HepG2 (cell line): Measurements from ENCODE around the gene C10orf67. TPM values are rescaled to one million over a fixed set of nuclear protein-coding genes. Genes with fewer than 3 reads are reported as not detected.
A peak's percentile ranks its signal among the peaks of the same experiment; 100 is the strongest.

Experiments
- ATAC-seq: fragments of 200-7000 bp; cut with Tn5 transposase; 3 replicates; pipeline ENCODE4 v1.9.1; 2020; ENCODE audit warnings: mild to moderate bottlenecking, moderate library complexity
- BruUV-seq: library from RNA; stranded (reverse); fragments of 400-500 nt; replicated peaks from 2 replicates; lab custom pipeline; 2021; lab: Mats Ljungman, UMichigan
- CTCF ChIA-PET: fragments of 300-600 bp; formaldehyde crosslinking; extraction: SDS; loops from one replicate; lab custom pipeline; 2021; ENCODE audit warnings: low total read pairs, inconsistent platforms, low intra/inter-chr PET ratio; lab: Yijun Ruan, JAX
- POLR2A ChIA-PET: fragments of 350-600 bp; sonication (Branson Sonifier 250); formaldehyde crosslinking; loops from one replicate; lab custom pipeline; 2020; ENCODE audit warnings: antibody characterized with exemption, inconsistent platforms; lab: Yijun Ruan, JAX
- DNase-seq: peaks from one replicate; pipeline ENCODE4 v3.0.0-alpha.2; 2015; ENCODE audit warnings: low spot score
- FAIRE-seq: peaks from 3 replicates; lab custom pipeline; 2011; peaks lifted over from hg19 to GRCh38; lab: Jason Lieb, UNC
- H2AFZ ChIP-seq: one replicate; pipeline ENCODE4 v1.6.1; 2011; ENCODE audit warnings: low read length, inconsistent platforms
- H3K27ac ChIP-seq: fragments of 300-600 bp; 3 replicates; pipeline ENCODE4 v1.8.0; 2011; ENCODE audit warnings: mixed run types, mild to moderate bottlenecking, mixed read lengths, low read length, inconsistent platforms; ENCODE audit not compliant: insufficient read depth; ENCODE audit errors: extremely low read length
- H3K27me3 ChIP-seq, 2 experiments: fragments of 200-600 bp in 1 of 2; 2 replicates in 1 of 2; 3 replicates in 1 of 2; pipeline versions ENCODE4 v1.6.0 to v1.8.0; 2011; ENCODE audit warnings: low read length in 2 of 2, mild to moderate bottlenecking in 2 of 2, moderate library complexity in 2 of 2, inconsistent platforms in 1 of 2; ENCODE audit not compliant: insufficient read depth in 2 of 2, control insufficient read depth in 1 of 2
- H3K36me3 ChIP-seq, 2 experiments: fragments of 200-600 bp in 1 of 2; replicated peaks in 1 of 2; 2 replicates in 1 of 2; 3 replicates in 1 of 2; pipeline versions ENCODE4 v1.5.1 to v1.8.0; 2011; ENCODE audit warnings: low read length in 2 of 2, inconsistent platforms in 1 of 2; ENCODE audit not compliant: insufficient read depth in 2 of 2, control insufficient read depth in 1 of 2
- H3K4me1 ChIP-seq: 2 replicates; pipeline ENCODE4 v1.5.1; 2012; ENCODE audit warnings: low read length, inconsistent platforms; ENCODE audit not compliant: insufficient read depth
- H3K4me2 ChIP-seq: 2 replicates; pipeline ENCODE4 v1.6.0; 2011; ENCODE audit warnings: low read depth, low read length, inconsistent platforms
- H3K4me3 ChIP-seq, 3 experiments: fragments of 200-600 bp in 1 of 3; sonication (generic), shearing (Covaris generic) in 1 of 3; replicated peaks in 1 of 3; 2 replicates each; pipeline ENCODE4 v1.5.1; 2011 to 2016; ENCODE audit warnings: low read length in 3 of 3, inconsistent platforms in 2 of 3, low read depth in 2 of 3, mild to moderate bottlenecking in 2 of 3, control low read depth in 1 of 3, mixed read lengths in 1 of 3; ENCODE audit not compliant: insufficient read depth in 1 of 3
- H3K79me2 ChIP-seq: one replicate; pipeline ENCODE4 v1.6.1; 2011; ENCODE audit warnings: low read length, inconsistent platforms; ENCODE audit not compliant: insufficient read depth
- H3K9ac ChIP-seq: 2 replicates; pipeline ENCODE4 v1.6.0; 2011; ENCODE audit warnings: mild to moderate bottlenecking, low read depth, low read length, inconsistent platforms; ENCODE audit not compliant: insufficient read depth
- H3K9me3 ChIP-seq: 2 replicates; pipeline ENCODE4 v1.5.1; 2012; ENCODE audit warnings: mild to moderate bottlenecking, low read length
- H4K20me1 ChIP-seq: 2 replicates; pipeline ENCODE4 v1.6.0; 2011; ENCODE audit warnings: inconsistent platforms, mild to moderate bottlenecking, low read length, moderate library complexity; ENCODE audit not compliant: insufficient read depth
- AGO2 ChIP-seq: fragments of 200-400 bp; formaldehyde crosslinking; optimal IDR thresholded peaks from 2 replicates; pipeline ENCODE3; 2017; ENCODE audit warnings: mild to moderate bottlenecking, low read depth, low read length, moderate library complexity
- GPN1 ChIP-seq: sonication (generic); formaldehyde crosslinking; IDR thresholded peaks from 2 replicates; pipeline ENCODE4 v1.5.1; 2020; ENCODE audit warnings: missing genetic modification reagents, borderline replicate concordance
- KLF13 ChIP-seq: sonication (generic); formaldehyde crosslinking; IDR thresholded peaks from 2 replicates; pipeline ENCODE4 v1.4.0; 2020; ENCODE audit warnings: mild to moderate bottlenecking, missing genetic modification reagents
- ZBED4 ChIP-seq: sonication (generic); formaldehyde crosslinking; IDR thresholded peaks from 2 replicates; pipeline ENCODE4 v1.4.0; 2020; ENCODE audit warnings: missing genetic modification reagents, borderline replicate concordance
- ZFP41 ChIP-seq: sonication (generic); formaldehyde crosslinking; IDR thresholded peaks from 2 replicates; pipeline ENCODE4 v1.4.0; 2020; ENCODE audit warnings: mild to moderate bottlenecking, missing genetic modification reagents, borderline replicate concordance
- ZFP82 ChIP-seq: sonication (generic); formaldehyde crosslinking; IDR thresholded peaks from 2 replicates; pipeline ENCODE4 v1.5.1; 2020; ENCODE audit warnings: mild to moderate bottlenecking, missing genetic modification reagents, borderline replicate concordance
- ZNF18 ChIP-seq: sonication (generic); formaldehyde crosslinking; IDR thresholded peaks from 2 replicates; pipeline ENCODE4 v1.8.0; 2022; ENCODE audit warnings: mild to moderate bottlenecking, missing genetic modification reagents; ENCODE audit not compliant: insufficient replicate concordance
- ZNF501 ChIP-seq: sonication (generic); formaldehyde crosslinking; IDR thresholded peaks from 2 replicates; pipeline ENCODE4 v1.5.1; 2020; ENCODE audit warnings: mild to moderate bottlenecking, moderate library complexity, missing genetic modification reagents
- WGBS: methylation state at CpG from one replicate; pipeline ENCODE4 v1.1.6; 2017; ENCODE audit warnings: low lambda C conversion rate; 5-methylcytosine and 5-hydroxymethylcytosine counted together
- in situ Hi-C: cut with HindIII; loops from 2 replicates; pipeline ENCODE4 v1.10.0; 2017; ENCODE audit warnings: low pct_unique_long_range_greater_than_20kb; ENCODE audit not compliant: extremely low pct_ligation_motif_present
- intact Hi-C: fragments of 100-400 bp; cut with micrococcal nuclease; formaldehyde crosslinking; loops from one replicate; pipeline ENCODE4 v1.10.0; 2022; ENCODE audit not compliant: unreplicated experiment
- polyA plus RNA-seq, 8 experiments: library from polyadenylated mRNA; depleted of rRNA in 3 of 8; stranded (reverse) in 7 of 8; unstranded in 1 of 8; fragments of >200 nt; fragmentation: Illumina TruSeq in 4 of 8; extraction: Trizol in 4 of 8; gene quantifications; 2 replicates each; pipeline versions ENCODE4 v1.2.1 to v1.2.3, GENCODE V29; 2011 to 2016; ENCODE audit warnings: low read depth in 4 of 8, missing spikeins in 1 of 8, mixed read lengths in 1 of 8; ENCODE audit not compliant: insufficient read depth in 1 of 8
- total RNA-seq, 5 experiments: library from RNA; depleted of rRNA; stranded (reverse); fragments of >200 nt; fragmentation: Illumina TruSeq; extraction: Trizol; gene quantifications; 2 replicates each; pipeline ENCODE4 v1.2.3, GENCODE V29; 2016; ENCODE audit warnings: low read depth in 1 of 5
- TF ChIP-seq, protein P1 (sequence below): sonication (generic); formaldehyde crosslinking; IDR thresholded peaks from 2 replicates; pipeline ENCODE4 v1.4.0; 2020; ENCODE audit warnings: missing genetic modification reagents
- TF ChIP-seq, protein P2 (sequence below): sonication (generic); formaldehyde crosslinking; IDR thresholded peaks from 2 replicates; pipeline ENCODE4; 2020; ENCODE audit warnings: missing genetic modification reagents, mild to moderate bottlenecking, borderline replicate concordance

C10orf67 gene
- total and polyA plus RNA-seq, 2 of the 13 experiments (the other 11 are each of a cell fraction or from before 2014, with no cell fraction given), result not detected

GRCh38 chr10:23171232-23171876, 173.2 kb downstream of the C10orf67 start:
- Histone ChIP-seq H3K9ac (no peak overlapping the region), H3K4me1 (no peaks in the 10 kb centered on the region), H3K4me2 (no peak overlapping the region), H2AFZ (no peak overlapping the region), H3K27ac (no peak overlapping the region), H4K20me1 (no peaks in the 10 kb centered on the region), H3K79me2 (no peaks in the 10 kb centered on the region), H3K9me3 (no peaks in the 10 kb centered on the region), H3K36me3 (no peaks in the 10 kb centered on the region), H3K4me3 (no peak overlapping the region), H3K27me3 (peaks cover 4 to 21% of the 10 kb centered on the region in 2 experiments; a peak in 3 of 5 replicates)
- ATAC-seq, result peak; percentile 46; the same call in 1 of the 3 replicates
- intact Hi-C loops (no loop called here), in situ Hi-C loops (loop anchor here (25.0 kb wide), 2 partner anchors 366 to 516 kb away; no protein-coding TSS in a partner anchor)
- BruUV-seq, result no TSS peak
- WGBS, result 36% methylated on average over 23 of the region's 26 CpGs
- ChIA-PET CTCF (no interaction called here), POLR2A (no interaction called here)
- no peak for DNase-seq
- FAIRE-seq, result no peak
- no peak for TF ChIP-seq KLF13 (CRISPR knock-in tag)
- TF ChIP-seq, protein P1, sequence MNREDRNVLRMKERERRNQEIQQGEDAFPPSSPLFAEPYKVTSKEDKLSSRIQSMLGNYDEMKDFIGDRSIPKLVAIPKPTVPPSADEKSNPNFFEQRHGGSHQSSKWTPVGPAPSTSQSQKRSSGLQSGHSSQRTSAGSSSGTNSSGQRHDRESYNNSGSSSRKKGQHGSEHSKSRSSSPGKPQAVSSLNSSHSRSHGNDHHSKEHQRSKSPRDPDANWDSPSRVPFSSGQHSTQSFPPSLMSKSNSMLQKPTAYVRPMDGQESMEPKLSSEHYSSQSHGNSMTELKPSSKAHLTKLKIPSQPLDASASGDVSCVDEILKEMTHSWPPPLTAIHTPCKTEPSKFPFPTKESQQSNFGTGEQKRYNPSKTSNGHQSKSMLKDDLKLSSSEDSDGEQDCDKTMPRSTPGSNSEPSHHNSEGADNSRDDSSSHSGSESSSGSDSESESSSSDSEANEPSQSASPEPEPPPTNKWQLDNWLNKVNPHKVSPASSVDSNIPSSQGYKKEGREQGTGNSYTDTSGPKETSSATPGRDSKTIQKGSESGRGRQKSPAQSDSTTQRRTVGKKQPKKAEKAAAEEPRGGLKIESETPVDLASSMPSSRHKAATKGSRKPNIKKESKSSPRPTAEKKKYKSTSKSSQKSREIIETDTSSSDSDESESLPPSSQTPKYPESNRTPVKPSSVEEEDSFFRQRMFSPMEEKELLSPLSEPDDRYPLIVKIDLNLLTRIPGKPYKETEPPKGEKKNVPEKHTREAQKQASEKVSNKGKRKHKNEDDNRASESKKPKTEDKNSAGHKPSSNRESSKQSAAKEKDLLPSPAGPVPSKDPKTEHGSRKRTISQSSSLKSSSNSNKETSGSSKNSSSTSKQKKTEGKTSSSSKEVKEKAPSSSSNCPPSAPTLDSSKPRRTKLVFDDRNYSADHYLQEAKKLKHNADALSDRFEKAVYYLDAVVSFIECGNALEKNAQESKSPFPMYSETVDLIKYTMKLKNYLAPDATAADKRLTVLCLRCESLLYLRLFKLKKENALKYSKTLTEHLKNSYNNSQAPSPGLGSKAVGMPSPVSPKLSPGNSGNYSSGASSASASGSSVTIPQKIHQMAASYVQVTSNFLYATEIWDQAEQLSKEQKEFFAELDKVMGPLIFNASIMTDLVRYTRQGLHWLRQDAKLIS (CRISPR knock-in tag), result no peak
- no peak for TF ChIP-seq ZBED4 (CRISPR knock-in tag)
- TF ChIP-seq ZFP82 (CRISPR knock-in tag), result no peak
- TF ChIP-seq, protein P2, sequence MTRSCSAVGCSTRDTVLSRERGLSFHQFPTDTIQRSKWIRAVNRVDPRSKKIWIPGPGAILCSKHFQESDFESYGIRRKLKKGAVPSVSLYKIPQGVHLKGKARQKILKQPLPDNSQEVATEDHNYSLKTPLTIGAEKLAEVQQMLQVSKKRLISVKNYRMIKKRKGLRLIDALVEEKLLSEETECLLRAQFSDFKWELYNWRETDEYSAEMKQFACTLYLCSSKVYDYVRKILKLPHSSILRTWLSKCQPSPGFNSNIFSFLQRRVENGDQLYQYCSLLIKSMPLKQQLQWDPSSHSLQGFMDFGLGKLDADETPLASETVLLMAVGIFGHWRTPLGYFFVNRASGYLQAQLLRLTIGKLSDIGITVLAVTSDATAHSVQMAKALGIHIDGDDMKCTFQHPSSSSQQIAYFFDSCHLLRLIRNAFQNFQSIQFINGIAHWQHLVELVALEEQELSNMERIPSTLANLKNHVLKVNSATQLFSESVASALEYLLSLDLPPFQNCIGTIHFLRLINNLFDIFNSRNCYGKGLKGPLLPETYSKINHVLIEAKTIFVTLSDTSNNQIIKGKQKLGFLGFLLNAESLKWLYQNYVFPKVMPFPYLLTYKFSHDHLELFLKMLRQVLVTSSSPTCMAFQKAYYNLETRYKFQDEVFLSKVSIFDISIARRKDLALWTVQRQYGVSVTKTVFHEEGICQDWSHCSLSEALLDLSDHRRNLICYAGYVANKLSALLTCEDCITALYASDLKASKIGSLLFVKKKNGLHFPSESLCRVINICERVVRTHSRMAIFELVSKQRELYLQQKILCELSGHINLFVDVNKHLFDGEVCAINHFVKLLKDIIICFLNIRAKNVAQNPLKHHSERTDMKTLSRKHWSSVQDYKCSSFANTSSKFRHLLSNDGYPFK (CRISPR knock-in tag), result no peak
- no peak for TF ChIP-seq GPN1 (CRISPR knock-in tag)
- no peak for TF ChIP-seq ZNF501 (CRISPR knock-in tag)
- TF ChIP-seq ZFP41, result no peak
- TF ChIP-seq ZNF18, result no peak
- no peak for TF ChIP-seq AGO2
